UCSD-AML1 (cell line): Measurements from ENCODE around the gene KCNQ5.
"Not testable (repeated sequence)": the region's sequence is repeated elsewhere in the genome, so short reads cannot be mapped to it uniquely, and the experiment has no call there.

Source experiments
- DNase-seq: peaks from one replicate; lab custom pipeline; 2025; ENCODE audit not compliant: unreplicated experiment; lab: John Stamatoyannopoulos, UW

Gene KCNQ5

GRCh38 chr6:73169633-73170032, 547.8 kb downstream of the KCNQ5 start:
- DNase-seq, result no peak

DNA sequence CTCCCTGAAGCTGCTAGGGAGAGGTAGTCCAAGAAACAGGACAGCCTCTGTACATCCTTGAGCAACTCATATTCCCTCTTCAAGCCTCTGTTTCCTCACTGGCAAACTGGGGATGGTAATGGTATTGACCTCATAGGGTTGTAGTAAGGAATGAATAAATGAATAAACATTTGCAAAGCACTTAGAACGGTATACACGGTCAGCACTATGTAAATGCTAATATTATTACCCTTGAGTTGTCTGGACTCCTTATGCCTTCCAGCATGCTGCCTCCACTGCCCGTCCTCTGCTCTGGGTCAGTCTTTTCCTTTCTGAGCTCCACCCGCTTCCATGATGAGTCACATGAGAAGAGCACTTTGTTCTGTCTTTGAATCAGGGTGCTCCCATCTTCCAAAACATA, 552.8 kb downstream of the KCNQ5 start:
- no peak for DNase-seq

GRCh38 chr6:73176057-73176456, 554.2 kb downstream of the KCNQ5 start:
- no peak for DNase-seq

GRCh38 chr6:73177221-73177944, 555.5 kb downstream of the KCNQ5 start:
- no peak for DNase-seq

GRCh38 chr6:73180076-73180738, 558.3 kb downstream of the KCNQ5 start:
- no peak for DNase-seq

GRCh38 chr6:73180763-73181619, 559.1 kb downstream of the KCNQ5 start:
- no peak for DNase-seq

DNA sequence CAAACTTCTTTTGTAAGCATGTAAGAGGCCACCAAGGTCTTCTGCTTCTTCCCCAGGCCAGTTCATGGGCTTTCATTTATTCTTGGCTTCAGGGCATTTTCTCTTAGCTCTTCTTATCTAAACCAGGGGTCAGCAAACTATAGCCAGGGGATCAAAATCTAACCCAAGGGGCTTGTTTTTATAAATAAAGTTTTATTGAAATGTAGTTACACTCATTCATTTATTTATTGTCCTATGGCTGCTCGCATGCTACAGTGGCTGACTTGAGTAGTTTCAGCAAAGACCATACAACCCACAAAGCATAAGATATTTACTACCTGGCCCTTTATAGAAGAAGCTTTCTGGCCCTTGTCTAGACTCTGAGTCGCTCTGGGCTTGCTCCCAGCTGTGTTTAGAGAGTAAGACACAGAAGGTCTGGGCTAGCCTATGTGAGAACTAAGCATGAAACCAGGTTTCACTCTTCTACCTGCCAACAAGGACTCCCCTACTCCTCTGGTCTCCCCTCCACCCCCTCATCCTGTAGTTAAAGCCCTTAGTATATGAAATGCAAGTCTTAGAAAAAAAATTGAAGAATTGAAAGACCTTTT, 560.2 kb downstream of the KCNQ5 start:
- DNase-seq, result no peak

DNA sequence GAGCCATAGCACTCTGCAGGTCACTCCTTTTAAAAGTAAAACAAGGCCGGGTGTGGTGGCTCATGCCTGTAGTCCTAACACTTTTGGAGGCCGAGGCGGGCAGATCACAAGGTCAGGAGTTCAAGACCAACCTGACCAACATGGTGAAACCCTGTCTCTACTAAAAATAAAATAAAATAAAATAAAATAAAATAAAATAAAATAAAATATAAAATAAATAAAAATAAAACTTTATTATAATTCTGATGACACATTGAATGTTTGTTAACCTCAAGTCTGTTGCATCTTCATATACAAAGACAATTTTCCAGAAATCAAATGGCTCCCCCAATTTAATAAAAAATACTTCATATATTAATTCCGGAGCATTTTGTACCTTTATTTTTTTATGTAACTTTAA, 571.4 kb downstream of the KCNQ5 start:
- DNase-seq, result not testable (repeated sequence)

DNA sequence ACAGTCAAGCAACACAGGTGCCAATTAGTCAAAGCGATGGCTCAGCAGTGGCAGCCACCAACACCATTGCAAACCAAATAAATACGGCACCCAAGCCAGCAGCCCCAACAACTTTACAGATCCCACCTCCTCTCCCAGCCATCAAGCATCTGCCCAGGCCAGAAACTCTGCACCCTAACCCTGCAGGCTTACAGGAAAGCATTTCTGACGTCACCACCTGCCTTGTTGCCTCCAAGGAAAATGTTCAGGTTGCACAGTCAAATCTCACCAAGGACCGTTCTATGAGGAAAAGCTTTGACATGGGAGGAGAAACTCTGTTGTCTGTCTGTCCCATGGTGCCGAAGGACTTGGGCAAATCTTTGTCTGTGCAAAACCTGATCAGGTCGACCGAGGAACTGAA, 572.9 kb downstream of the KCNQ5 start:
- DNase-seq, result no peak

DNA sequence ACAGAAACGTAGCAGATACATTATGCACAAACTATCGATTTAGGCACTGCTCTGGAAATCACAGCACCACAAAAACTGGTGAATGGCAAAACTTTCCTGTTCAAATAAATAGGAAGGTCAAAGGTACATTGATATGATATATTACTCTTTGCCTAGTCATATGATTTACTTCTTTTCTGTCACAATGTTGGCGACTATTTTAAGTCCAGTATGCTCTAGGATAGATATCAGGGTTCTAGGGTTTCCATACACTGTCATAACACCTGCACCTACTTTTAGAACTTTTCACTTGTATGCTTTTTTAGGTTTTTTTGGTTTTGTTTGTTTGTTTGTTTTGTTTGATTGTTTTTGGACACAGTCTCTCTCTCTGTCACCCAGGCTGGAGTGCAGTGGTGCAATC, 578.4 kb downstream of the KCNQ5 start:
- DNase-seq, result no peak

GRCh38 chr6:73200735-73201134, 578.9 kb downstream of the KCNQ5 start:
- no peak for DNase-seq

DNA sequence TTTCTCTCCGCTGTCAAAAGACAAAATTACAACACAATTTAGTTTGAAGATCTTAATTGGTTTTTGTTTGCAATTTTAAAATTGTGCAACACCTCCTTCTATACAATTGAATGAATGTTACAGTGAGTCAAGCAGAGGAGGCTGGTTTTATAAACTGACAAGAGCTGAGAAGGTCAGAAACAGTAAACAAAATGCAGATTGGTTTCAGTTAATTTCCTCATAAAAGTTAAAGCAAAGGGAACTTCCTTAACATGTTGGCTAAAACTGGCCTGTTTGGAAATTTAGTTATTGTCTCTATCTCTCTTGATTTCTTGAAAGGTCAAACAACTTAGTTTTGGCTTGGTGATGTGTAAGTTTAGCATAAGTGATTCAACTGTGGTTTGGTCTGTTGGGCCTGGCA, 581.2 kb downstream of the KCNQ5 start:
- DNase-seq, result no peak

DNA sequence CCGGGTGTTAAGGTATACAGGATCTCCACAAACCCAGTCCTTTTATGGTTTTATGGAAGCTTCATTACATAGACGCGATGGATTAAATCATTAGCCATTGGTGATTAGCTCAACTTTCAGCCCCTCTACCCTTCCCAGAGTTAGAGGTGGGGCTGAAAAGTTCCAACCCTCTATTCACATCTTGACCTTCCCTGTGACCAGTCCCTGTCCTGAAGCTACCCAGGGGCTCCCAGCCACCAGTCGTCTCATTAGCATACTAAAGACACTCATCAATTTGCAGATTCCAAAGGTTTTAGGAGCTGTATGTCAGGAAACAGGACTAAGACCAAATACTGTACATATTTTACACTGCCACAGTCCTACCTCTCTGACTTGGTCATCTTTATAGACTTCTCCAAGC, 582.4 kb downstream of the KCNQ5 start:
- no peak for DNase-seq

- no peak for DNase-seq
Measured at GRCh38 chr6:73207221-73207837, 585.5 kb downstream of the KCNQ5 start.

GRCh38 chr6:73209117-73209516, 587.3 kb downstream of the KCNQ5 start:
- DNase-seq, result no peak

GRCh38 chr6:73216859-73217258, 595.0 kb downstream of the KCNQ5 start:
- no peak for DNase-seq

- no peak for DNase-seq
Measured at GRCh38 chr6:73225396-73225795, 603.5 kb downstream of the KCNQ5 start, which contains the start of gene KHDC1L. KHDC1L (minus strand) TSS chr6:73225496; CDS start chr6:73225408, 88 bp downstream.

DNA sequence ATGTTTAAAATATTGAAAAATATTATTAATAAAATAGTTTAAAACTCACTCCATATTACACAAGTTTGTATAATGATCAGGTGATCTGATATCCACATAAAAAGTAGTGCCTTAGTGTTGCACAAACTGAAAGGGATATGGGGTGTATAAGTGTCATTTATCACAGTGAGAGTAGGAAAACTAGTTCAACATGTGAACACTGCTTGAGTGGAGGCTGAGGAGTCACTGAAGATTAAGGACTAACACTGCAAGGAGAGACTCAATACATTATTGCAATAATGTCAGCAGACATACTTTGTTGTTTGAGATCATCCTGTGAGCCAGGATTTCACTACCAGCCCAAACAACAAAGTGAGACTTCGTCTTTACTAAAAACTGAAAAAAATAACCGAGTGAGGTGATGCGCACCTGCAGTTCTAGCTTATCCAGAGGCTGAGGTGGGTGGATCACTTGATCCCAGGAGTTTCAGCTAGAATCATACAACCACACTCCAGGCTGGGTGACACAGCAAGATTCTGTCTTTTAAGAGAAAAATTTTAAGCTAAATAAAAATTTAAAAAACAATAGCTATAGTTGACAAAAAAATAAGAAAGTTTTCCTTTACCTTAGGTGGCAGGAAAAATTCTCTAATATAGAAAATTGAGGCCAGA, 605.9 kb downstream of the KCNQ5 start:
- no peak for DNase-seq

GRCh38 chr6:73231986-73232391, 610.1 kb downstream of the KCNQ5 start:
- no peak for DNase-seq

DNA sequence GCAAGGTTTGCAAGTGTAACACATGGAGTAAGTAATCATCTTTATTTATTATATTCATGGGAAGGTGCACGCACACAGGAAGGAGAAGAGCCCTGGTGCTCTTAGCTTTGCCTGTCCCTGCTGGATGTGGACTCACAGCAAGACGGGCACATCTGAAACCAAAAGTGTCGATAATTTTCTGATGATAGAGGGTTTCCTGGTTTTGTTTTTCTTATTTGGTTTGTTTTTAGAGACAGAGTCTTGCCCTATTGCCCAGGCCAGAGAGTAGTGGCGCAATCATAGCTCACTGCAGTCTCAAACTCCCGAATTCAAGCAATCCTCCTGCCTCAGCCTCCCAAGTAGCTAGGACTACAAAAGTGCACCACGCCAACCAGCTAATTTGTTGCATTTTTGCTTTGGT, 611.2 kb downstream of the KCNQ5 start:
- no peak for DNase-seq
